Sigmoid colon (tissue), 4 donors: ENCODE results near the gene ZNF726.

Source experiments
- CTCF ChIP-seq, 4 experiments: fragments of 450-650 bp in 3 of 4; fragments of 200-600 bp in 1 of 4; IDR thresholded peaks; one replicate each; pipeline ENCODE4 v1.5.1; 2016 to 2019; ENCODE audit warnings: antibody characterized with exemption in 4 of 4, mild to moderate bottlenecking in 3 of 4, moderate library complexity in 2 of 4
- POLR2A ChIP-seq, 2 donors: fragments of 450-650 bp; IDR thresholded peaks; one replicate each; pipeline ENCODE4 v1.6.1; 2016; ENCODE audit warnings: antibody characterized with exemption in 2 of 2, mild to moderate bottlenecking in 2 of 2, moderate library complexity in 2 of 2
- POLR2AphosphoS5 ChIP-seq, 4 donors: sonication (generic); formaldehyde crosslinking; IDR thresholded peaks; one replicate each; pipeline ENCODE4 v1.6.1; 2017; ENCODE audit warnings: antibody characterized with exemption in 4 of 4

GRCh38 chr19:23972161-23972560, 57.5 kb downstream of the ZNF726 start:
- TF ChIP-seq POLR2A (IDR thresholded peaks at IDR 0.05) (no peak), CTCF (IDR thresholded peaks at IDR 0.05) (no peak), POLR2AphosphoS5 (IDR thresholded peaks at IDR 0.05) (no peak)
